Prostate gland (tissue), 2 donors: ENCODE measurements around the gene CFAP107. TPM values are rescaled to one million over a fixed set of nuclear protein-coding genes. Genes with fewer than 3 reads are reported as not detected.
"Not testable (repeated sequence)": the region's sequence is repeated elsewhere in the genome, so short reads cannot be mapped to it uniquely, and the experiment has no call there.

Experiments used
- DNase-seq: peaks from one replicate; pipeline ENCODE4 v3.0.0-alpha.2; 2019; ENCODE audit warnings: low spot score
- H3K27ac ChIP-seq, 2 donors: fragments of 200-600 bp; sonication (generic); 2 replicates each; pipeline ENCODE4 v1.5.1; 2017 to 2019
- H3K27me3 ChIP-seq: fragments of 200-600 bp; sonication (generic); replicated peaks from 2 replicates; pipeline ENCODE4 v1.5.1; 2019; ENCODE audit not compliant: insufficient read depth
- H3K36me3 ChIP-seq, 2 donors: fragments of 200-600 bp; sonication (generic); 1 replicate in 1 of 2; 2 replicates in 1 of 2; pipeline versions ENCODE4 v1.5.1 to v1.8.1; 2017 to 2019
- H3K4me1 ChIP-seq: fragments of 200-600 bp; sonication (generic); replicated peaks from 2 replicates; pipeline ENCODE4 v1.5.1; 2019
- H3K4me3 ChIP-seq, 2 donors: fragments of 200-600 bp; sonication (generic); 2 replicates each; pipeline ENCODE4 v1.5.1; 2017 to 2019
- H3K9me3 ChIP-seq: fragments of 200-600 bp; sonication (generic); 2 replicates; pipeline ENCODE4 v1.5.1; 2017
- POLR2A ChIP-seq: fragments of 450-650 bp; IDR thresholded peaks from one replicate; pipeline ENCODE4 v1.6.1; 2016; ENCODE audit warnings: antibody characterized with exemption, mild to moderate bottlenecking
- POLR2AphosphoS5 ChIP-seq: sonication (generic); formaldehyde crosslinking; IDR thresholded peaks from one replicate; pipeline ENCODE4 v1.6.1; 2017; ENCODE audit warnings: antibody characterized with exemption
- WGBS: methylation state at CpG from one replicate; pipeline ENCODE4 v1.1.5; 2018; 5-methylcytosine and 5-hydroxymethylcytosine counted together
- intact Hi-C: fragments of 100-400 bp; cut with DNase I; formaldehyde crosslinking; loops from one replicate; pipeline ENCODE4 v1.14.2; 2022
- total RNA-seq, 2 donors: library from RNA; depleted of rRNA; stranded (reverse); fragments of >200 nt; gene quantifications; one replicate each; pipeline ENCODE4 v1.1.0, GENCODE V29; 2016
- TF ChIP-seq, protein P1 (sequence below), 4 experiments: fragments of 200-600 bp in 2 of 4; fragments of 450-650 bp in 2 of 4; sonication (generic) in 2 of 4; IDR thresholded peaks; 1 replicate in 3 of 4; 2 replicates in 1 of 4; pipeline ENCODE4 v1.5.1; 2016 to 2019; ENCODE audit warnings: antibody characterized with exemption in 4 of 4, mild to moderate bottlenecking in 2 of 4, moderate library complexity in 2 of 4

The CFAP107 gene
- total RNA-seq, 2 donors from 2014 or later = 1.1 TPM; not detected in 1

DNA sequence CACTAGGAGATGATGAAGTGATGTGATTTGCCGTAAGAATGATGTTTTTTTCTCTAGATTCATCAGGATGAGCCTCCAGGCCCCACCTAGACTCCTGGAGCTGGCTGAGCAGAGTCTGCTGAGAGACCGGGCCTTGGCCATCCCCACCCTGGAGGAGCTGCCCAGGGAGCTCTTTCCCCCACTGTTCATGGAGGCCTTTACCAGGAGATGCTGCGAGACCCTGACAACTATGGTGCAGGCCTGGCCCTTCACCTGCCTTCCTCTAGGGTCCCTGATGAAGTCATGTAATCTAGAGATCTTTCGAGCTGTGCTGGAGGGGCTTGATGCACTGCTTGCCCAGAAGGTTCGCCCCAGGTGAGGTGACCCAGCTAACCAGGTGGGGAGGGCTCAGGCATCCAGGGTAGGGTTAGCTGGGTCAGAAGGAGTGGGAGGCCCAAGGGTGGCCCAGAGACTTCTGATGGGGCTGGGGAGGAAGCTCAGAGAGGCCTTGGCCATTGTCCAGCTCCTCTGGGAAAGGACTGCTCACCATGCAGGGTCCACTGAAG, 28.9 kb downstream of the CFAP107 start:
- intact Hi-C loops = no loop called here
- Histone ChIP-seq H3K27ac (no peak overlapping the region), H3K4me3 (no peak overlapping the region), H3K27me3 (no peaks in the 10 kb centered on the region), H3K9me3 (no peaks in the 10 kb centered on the region), H3K4me1 (no peaks in the 10 kb centered on the region), H3K36me3 (no peaks in the 10 kb centered on the region)
- 85% methylated on average over 5 of the region's 5 CpGs for WGBS
- TF ChIP-seq, protein P1, sequence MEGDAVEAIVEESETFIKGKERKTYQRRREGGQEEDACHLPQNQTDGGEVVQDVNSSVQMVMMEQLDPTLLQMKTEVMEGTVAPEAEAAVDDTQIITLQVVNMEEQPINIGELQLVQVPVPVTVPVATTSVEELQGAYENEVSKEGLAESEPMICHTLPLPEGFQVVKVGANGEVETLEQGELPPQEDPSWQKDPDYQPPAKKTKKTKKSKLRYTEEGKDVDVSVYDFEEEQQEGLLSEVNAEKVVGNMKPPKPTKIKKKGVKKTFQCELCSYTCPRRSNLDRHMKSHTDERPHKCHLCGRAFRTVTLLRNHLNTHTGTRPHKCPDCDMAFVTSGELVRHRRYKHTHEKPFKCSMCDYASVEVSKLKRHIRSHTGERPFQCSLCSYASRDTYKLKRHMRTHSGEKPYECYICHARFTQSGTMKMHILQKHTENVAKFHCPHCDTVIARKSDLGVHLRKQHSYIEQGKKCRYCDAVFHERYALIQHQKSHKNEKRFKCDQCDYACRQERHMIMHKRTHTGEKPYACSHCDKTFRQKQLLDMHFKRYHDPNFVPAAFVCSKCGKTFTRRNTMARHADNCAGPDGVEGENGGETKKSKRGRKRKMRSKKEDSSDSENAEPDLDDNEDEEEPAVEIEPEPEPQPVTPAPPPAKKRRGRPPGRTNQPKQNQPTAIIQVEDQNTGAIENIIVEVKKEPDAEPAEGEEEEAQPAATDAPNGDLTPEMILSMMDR (IDR thresholded peaks at IDR 0.05) = no peak
- TF ChIP-seq POLR2A (no peak), POLR2AphosphoS5 (no peak)
- DNase-seq = no peak

DNA sequence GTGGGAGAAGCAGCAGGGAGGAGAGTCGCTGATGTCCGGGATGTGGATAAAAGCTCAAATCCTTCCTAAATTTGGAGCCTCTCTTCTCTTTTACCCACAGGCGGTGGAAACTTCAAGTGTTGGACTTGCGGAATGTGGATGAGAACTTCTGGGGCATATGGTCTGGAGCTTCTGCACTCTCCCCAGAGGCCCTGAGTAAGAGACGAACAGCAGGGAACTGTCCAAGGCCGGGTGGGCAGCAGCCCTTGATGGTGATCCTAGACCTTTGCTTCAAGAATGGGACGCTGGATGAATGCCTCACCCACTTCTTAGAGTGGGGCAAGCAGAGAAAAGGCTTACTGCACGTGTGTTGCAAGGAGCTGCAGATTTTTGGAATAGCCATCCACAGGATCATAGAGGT, 29.4 kb downstream of the CFAP107 start:
- 89% methylated on average over 8 of the region's 8 CpGs for WGBS
- Histone ChIP-seq H3K27me3 (no peaks in the 10 kb centered on the region), H3K4me3 (no peak overlapping the region), H3K4me1 (no peaks in the 10 kb centered on the region), H3K9me3 (no peaks in the 10 kb centered on the region), H3K27ac (no peak overlapping the region), H3K36me3 (no peaks in the 10 kb centered on the region)
- intact Hi-C loops = no loop called here
- DNase-seq = no peak
- no peak for TF ChIP-seq POLR2AphosphoS5
- no peak for TF ChIP-seq POLR2A
- TF ChIP-seq, protein P1 (IDR thresholded peaks at IDR 0.05) = no peak

DNA sequence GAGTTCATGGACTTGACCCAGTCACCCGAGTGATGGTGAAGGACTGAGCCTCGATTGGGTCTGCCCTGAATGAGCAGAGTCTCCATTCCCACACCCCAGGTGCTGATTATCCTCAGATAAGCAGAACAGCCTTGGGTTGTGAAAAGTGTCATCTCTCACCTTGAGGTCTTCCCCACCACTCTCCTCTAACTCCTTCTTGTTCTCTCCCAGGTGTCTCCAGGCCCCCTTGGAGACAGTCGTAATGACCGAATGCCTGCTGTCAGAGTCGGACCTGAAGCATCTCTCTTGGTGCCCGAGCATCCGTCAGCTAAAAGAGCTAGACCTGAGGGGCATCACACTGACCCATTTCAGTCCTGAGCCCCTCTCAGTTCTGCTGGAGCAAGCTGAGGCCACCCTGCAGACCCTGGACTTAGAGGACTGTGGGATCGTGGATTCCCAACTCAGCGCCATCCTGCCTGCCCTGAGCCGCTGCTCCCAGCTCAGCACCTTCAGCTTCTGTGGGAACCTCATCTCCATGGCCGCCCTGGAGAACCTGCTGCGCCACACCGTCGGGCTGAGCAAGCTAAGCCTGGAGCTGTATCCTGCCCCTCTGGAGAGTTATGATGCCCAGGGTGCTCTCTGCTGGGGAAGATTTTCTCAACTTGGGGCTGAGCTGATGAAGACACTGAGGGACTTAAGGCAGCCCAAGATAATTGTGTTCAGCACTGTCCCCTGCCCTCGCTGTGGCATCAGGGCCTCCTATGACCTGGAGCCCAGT, 31.0 kb downstream of the CFAP107 start:
- TF ChIP-seq POLR2A (no peak), POLR2AphosphoS5 (no peak)
- TF ChIP-seq, protein P1 (IDR thresholded peaks at IDR 0.05) = no peak
- Histone ChIP-seq H3K27ac (no peak overlapping the region), H3K4me1 (no peaks in the 10 kb centered on the region), H3K36me3 (no peaks in the 10 kb centered on the region), H3K9me3 (no peaks in the 10 kb centered on the region), H3K27me3 (no peaks in the 10 kb centered on the region), H3K4me3 (no peak overlapping the region)
- intact Hi-C loops = no loop called here
- WGBS = 89% methylated on average over 15 of the region's 15 CpGs
- no peak for DNase-seq

DNA sequence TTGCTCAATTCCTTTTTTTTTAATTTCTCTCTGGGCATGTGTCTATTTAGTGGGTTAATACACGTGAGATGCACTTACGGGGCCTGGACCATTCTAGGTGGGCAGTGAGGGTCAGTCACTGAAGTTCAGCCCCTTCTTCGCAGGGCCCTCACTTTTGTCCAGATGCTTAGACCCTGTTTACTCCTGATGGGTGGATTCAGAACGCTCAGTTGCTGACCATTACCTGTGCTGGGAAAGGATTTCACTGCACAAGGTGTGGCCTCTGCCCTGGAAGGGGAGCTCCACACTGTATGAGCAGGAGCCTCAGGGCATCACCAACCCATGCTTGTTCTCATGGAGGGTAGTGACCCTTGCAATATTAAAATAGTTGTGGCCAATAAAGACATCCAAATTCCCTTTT, 32.1 kb downstream of the CFAP107 start:
- no peaks in the 10 kb centered on the region for H3K36me3 ChIP-seq
- no peaks in the 10 kb centered on the region for H3K27me3 ChIP-seq
- H3K27ac ChIP-seq = no peak overlapping the region
- no peak overlapping the region for H3K4me3 ChIP-seq
- H3K9me3 ChIP-seq = no peaks in the 10 kb centered on the region
- WGBS = 82% methylated on average over 4 of the region's 4 CpGs
- no peak for DNase-seq
- TF ChIP-seq, protein P1 (IDR thresholded peaks at IDR 0.05) = no peak
- TF ChIP-seq POLR2A = no peak
- no peak for TF ChIP-seq POLR2AphosphoS5
- no peaks in the 10 kb centered on the region for H3K4me1 ChIP-seq
- intact Hi-C loops = no loop called here

DNA sequence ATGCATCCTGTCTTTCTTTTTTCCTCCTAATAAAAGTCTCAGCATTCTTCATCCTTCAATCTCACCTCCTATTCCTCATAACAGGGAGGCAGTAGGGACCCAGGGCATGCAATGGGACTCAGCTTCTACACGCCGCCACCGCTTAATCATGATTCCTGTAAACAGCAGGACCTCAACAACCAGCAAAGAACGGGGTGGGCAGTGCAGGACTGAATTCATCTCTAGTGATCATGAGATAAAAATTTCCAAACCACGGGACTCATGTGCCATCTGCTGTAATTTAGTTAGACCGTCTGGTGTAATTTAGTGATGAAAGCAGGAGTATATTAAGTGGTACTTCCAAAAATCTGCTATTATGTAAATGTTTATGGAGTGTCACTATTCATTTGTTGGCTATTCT, 32.9 kb downstream of the CFAP107 start:
- intact Hi-C loops = no loop called here
- H3K27ac ChIP-seq = no peak overlapping the region
- no peaks in the 10 kb centered on the region for H3K36me3 ChIP-seq
- H3K27me3 ChIP-seq = no peaks in the 10 kb centered on the region
- TF ChIP-seq POLR2AphosphoS5 (no peak), POLR2A (no peak)
- TF ChIP-seq, protein P1 (IDR thresholded peaks at IDR 0.05) = no peak
- no peak for DNase-seq
- 77% methylated on average over 6 of the region's 6 CpGs for WGBS
- H3K4me3 ChIP-seq = no peak overlapping the region
- no peaks in the 10 kb centered on the region for H3K9me3 ChIP-seq
- no peaks in the 10 kb centered on the region for H3K4me1 ChIP-seq

DNA sequence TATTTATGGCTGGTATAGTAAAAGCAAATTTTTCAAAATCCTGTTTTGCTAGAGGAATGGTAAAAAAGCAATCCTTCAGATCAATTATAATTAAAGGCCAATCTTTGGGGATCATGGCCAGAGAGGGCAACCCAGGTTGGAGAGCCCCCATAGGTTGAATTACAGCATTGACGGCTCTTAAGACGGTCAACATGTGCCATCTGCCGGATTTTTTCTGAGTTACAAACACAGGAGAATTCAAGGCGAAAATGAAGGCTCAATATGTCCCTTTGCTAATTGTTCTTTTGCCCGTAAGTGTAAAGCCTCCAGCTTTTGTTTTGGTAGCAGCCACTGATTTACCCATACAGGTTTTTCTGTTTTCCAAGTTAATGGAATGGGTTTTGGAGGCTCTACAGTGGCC, 35.5 kb downstream of the CFAP107 start:
- 79% methylated on average over 5 of the region's 5 CpGs for WGBS
- intact Hi-C loops, H3K4me3 ChIP-seq: not testable (repeated sequence)

More for the DNA sequence above, 35.5 kb downstream of the CFAP107 start:
- H3K27ac ChIP-seq, H3K9me3 ChIP-seq, H3K4me1 ChIP-seq, H3K27me3 ChIP-seq, H3K36me3 ChIP-seq, DNase-seq: not testable (repeated sequence)
